NCI-H2107 (cell line): Measurements from ENCODE around the gene NRP2.

Experiments used
- DNase-seq: peaks from one replicate; lab custom pipeline; 2025; lab: John Stamatoyannopoulos, UW

NRP2 gene

GRCh38 chr2:205806143-205806905, 124.0 kb downstream of the NRP2 start:
- no peak for DNase-seq

- DNase-seq = no peak
Measured at GRCh38 chr2:205807229-205807628, 124.9 kb downstream of the NRP2 start.

GRCh38 chr2:205807758-205808157, 125.5 kb downstream of the NRP2 start:
- DNase-seq = no peak

GRCh38 chr2:205808486-205809121, 126.3 kb downstream of the NRP2 start:
- no peak for DNase-seq

GRCh38 chr2:205811387-205811786, 129.1 kb downstream of the NRP2 start:
- no peak for DNase-seq

- DNase-seq = no peak
Measured at GRCh38 chr2:205814039-205814364, 131.7 kb downstream of the NRP2 start.

- no peak for DNase-seq
Measured at GRCh38 chr2:205815673-205816072, 133.4 kb downstream of the NRP2 start.

- no peak for DNase-seq
Measured at GRCh38 chr2:205816268-205816667, 134.0 kb downstream of the NRP2 start.

GRCh38 chr2:205822579-205822978, 140.3 kb downstream of the NRP2 start:
- no peak for DNase-seq

- no peak for DNase-seq
Measured at GRCh38 chr2:205827809-205828365, 145.6 kb downstream of the NRP2 start.

GRCh38 chr2:205833864-205834263, 151.6 kb downstream of the NRP2 start:
- no peak for DNase-seq

- DNase-seq = no peak
Measured at GRCh38 chr2:205834796-205835195, 152.5 kb downstream of the NRP2 start.

- no peak for DNase-seq
Measured at GRCh38 chr2:205835251-205835791, 153.0 kb downstream of the NRP2 start.

- no peak for DNase-seq
Measured at GRCh38 chr2:205835923-205836322, 153.6 kb downstream of the NRP2 start.

GRCh38 chr2:205836477-205837221, 154.3 kb downstream of the NRP2 start:
- DNase-seq = no peak

- no peak for DNase-seq
Measured at GRCh38 chr2:205837663-205838062, 155.4 kb downstream of the NRP2 start.

GRCh38 chr2:205845446-205845845, 163.1 kb downstream of the NRP2 start:
- no peak for DNase-seq
